Measurements from ENCODE around the gene GNAQ. TPM values are rescaled to one million over a fixed set of nuclear protein-coding genes. Genes with fewer than 3 reads are reported as not detected.
A peak's percentile ranks its signal among the peaks of the same experiment; 100 is the strongest.

GNAQ gene
- total RNA-seq, 1 donor from 2014 or later, result 46.9 TPM

- H3K4me1 Mint-ChIP-seq, result peaks cover 23% of the 10 kb centered on the region
- H3K27ac Mint-ChIP-seq, result no peak overlapping the region
- TF ChIP-seq, protein P1, sequence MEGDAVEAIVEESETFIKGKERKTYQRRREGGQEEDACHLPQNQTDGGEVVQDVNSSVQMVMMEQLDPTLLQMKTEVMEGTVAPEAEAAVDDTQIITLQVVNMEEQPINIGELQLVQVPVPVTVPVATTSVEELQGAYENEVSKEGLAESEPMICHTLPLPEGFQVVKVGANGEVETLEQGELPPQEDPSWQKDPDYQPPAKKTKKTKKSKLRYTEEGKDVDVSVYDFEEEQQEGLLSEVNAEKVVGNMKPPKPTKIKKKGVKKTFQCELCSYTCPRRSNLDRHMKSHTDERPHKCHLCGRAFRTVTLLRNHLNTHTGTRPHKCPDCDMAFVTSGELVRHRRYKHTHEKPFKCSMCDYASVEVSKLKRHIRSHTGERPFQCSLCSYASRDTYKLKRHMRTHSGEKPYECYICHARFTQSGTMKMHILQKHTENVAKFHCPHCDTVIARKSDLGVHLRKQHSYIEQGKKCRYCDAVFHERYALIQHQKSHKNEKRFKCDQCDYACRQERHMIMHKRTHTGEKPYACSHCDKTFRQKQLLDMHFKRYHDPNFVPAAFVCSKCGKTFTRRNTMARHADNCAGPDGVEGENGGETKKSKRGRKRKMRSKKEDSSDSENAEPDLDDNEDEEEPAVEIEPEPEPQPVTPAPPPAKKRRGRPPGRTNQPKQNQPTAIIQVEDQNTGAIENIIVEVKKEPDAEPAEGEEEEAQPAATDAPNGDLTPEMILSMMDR (IDR thresholded peaks at IDR 0.05; ENCODE audit: unreplicated experiment), result no peak
- no peak overlapping the region for H3K4me3 Mint-ChIP-seq
- H3K36me3 Mint-ChIP-seq, result no peaks in the 10 kb centered on the region
- no peaks in the 10 kb centered on the region for H3K9me3 Mint-ChIP-seq
- H3K27me3 Mint-ChIP-seq (ENCODE audit: low read depth), result no peaks in the 10 kb centered on the region
- no peak for DNase-seq (ENCODE audit: low spot score in 2 of 2, unreplicated experiment in 2 of 2)
These were observed 24.9 kb downstream of the GNAQ start for GRCh38 chr9:78006734-78007133.

- Mint-ChIP-seq H3K27me3 (ENCODE audit: low read depth) (no peaks in the 10 kb centered on the region), H3K27ac (no peak overlapping the region), H3K36me3 (no peaks in the 10 kb centered on the region), H3K9me3 (no peaks in the 10 kb centered on the region), H3K4me3 (no peak overlapping the region), H3K4me1 (peaks cover 21% of the 10 kb centered on the region)
- TF ChIP-seq, protein P1 (IDR thresholded peaks at IDR 0.05; ENCODE audit: unreplicated experiment), result no peak
- no peak for DNase-seq (ENCODE audit: low spot score in 2 of 2, unreplicated experiment in 2 of 2)
These were observed 26.2 kb downstream of the GNAQ start for GRCh38 chr9:78005231-78006002.

GRCh38 chr9:78004478-78005229 lies 27.0 kb downstream of the GNAQ start:
- no peak overlapping the region for H3K4me3 Mint-ChIP-seq
- peaks cover 15% of the 10 kb centered on the region for H3K4me1 Mint-ChIP-seq
- no peaks in the 10 kb centered on the region for H3K36me3 Mint-ChIP-seq
- H3K9me3 Mint-ChIP-seq, result no peaks in the 10 kb centered on the region
- TF ChIP-seq, protein P1 (IDR thresholded peaks at IDR 0.05; ENCODE audit: unreplicated experiment), result peak; percentile 37
- H3K27ac Mint-ChIP-seq, result no peak overlapping the region
- no peaks in the 10 kb centered on the region for H3K27me3 Mint-ChIP-seq (ENCODE audit: low read depth)
- DNase-seq (ENCODE audit: low spot score in 2 of 2, unreplicated experiment in 2 of 2), result no peak

DNA sequence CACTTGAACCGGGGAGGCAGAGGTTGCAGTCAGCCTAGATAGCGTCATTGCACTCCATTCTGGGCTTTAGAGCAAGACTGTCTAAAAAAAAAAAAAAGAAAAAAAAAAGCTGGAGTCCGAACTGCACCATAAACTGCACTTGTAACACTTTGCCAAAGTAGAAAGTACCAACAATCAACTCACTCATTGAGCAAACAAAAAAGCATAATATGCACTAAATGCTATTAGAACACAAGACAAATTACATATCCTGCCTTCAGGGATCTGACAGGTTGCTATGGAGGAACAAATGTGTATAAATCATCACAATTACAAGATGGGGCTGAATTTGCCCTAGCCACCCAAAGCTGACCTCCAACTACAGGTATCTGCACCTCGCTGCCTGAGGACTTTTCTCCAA lies 27.9 kb downstream of the GNAQ start:
- Mint-ChIP-seq H3K27me3 (ENCODE audit: low read depth) (no peaks in the 10 kb centered on the region), H3K27ac (no peak overlapping the region), H3K36me3 (no peaks in the 10 kb centered on the region), H3K9me3 (no peaks in the 10 kb centered on the region), H3K4me3 (no peak overlapping the region), H3K4me1 (peaks cover 18% of the 10 kb centered on the region)
- DNase-seq (ENCODE audit: low spot score in 2 of 2, unreplicated experiment in 2 of 2), result no peak
- TF ChIP-seq, protein P1 (IDR thresholded peaks at IDR 0.05; ENCODE audit: unreplicated experiment), result no peak

DNA sequence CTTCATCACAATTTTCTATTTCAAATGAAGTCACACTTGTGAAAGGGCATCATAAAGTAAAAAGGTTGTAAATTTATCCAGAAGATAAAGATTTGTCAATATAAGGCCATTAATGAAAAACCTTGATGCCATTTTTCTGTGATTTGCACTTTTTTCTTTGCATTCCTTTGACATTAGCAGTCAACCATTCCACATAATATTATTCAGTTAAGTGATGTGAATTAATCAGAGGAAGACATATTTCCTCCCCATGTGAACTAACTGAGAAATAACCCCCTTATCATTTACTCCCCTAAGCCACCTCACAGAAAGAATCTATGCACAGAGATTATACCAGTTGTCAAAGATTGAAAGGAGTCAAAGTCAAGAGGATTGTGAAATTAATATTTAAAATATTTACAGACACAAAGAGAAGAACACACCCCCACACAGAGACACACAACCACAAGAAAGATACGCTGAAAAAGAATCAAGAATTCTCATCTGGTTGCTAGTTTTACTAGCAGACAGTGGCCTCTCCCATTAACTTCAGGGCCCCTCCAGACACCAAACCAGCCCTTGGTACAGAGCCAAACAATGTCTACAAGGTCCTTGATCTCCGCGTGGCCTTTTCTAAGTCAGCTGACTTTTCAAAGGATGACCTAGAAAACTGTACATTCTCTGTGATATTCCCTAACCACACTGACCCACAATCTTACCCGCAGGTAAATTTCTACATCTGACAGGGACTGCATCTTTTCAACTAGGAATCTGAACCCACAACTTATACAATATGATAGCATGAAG lies 29.5 kb downstream of the GNAQ start:
- H3K4me3 Mint-ChIP-seq, result no peak overlapping the region
- no peak for DNase-seq (ENCODE audit: low spot score in 2 of 2, unreplicated experiment in 2 of 2)
- peaks cover 30% of the 10 kb centered on the region for H3K4me1 Mint-ChIP-seq
- H3K9me3 Mint-ChIP-seq, result no peaks in the 10 kb centered on the region
- TF ChIP-seq, protein P1 (IDR thresholded peaks at IDR 0.05; ENCODE audit: unreplicated experiment), result no peak
- no peaks in the 10 kb centered on the region for H3K36me3 Mint-ChIP-seq
- H3K27me3 Mint-ChIP-seq (ENCODE audit: low read depth), result no peaks in the 10 kb centered on the region
- H3K27ac Mint-ChIP-seq, result peak overlapping the region; percentile 49
